NCI-H2171 (cell line): ENCODE data around the gene LRP1.
A peak's percentile ranks its signal among the peaks of the same experiment; 100 is the strongest.

Experiments used
- DNase-seq: peaks from one replicate; lab custom pipeline; 2025; lab: John Stamatoyannopoulos, UW

Gene LRP1

DNA sequence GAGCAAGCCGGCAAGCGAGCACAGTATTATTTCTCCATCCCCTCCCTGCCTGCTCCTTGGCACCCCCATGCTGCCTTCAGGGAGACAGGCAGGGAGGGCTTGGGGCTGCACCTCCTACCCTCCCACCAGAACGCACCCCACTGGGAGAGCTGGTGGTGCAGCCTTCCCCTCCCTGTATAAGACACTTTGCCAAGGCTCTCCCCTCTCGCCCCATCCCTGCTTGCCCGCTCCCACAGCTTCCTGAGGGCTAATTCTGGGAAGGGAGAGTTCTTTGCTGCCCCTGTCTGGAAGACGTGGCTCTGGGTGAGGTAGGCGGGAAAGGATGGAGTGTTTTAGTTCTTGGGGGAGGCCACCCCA lies 84.4 kb downstream of the LRP1 start:
- DNase-seq, result no peak

DNA sequence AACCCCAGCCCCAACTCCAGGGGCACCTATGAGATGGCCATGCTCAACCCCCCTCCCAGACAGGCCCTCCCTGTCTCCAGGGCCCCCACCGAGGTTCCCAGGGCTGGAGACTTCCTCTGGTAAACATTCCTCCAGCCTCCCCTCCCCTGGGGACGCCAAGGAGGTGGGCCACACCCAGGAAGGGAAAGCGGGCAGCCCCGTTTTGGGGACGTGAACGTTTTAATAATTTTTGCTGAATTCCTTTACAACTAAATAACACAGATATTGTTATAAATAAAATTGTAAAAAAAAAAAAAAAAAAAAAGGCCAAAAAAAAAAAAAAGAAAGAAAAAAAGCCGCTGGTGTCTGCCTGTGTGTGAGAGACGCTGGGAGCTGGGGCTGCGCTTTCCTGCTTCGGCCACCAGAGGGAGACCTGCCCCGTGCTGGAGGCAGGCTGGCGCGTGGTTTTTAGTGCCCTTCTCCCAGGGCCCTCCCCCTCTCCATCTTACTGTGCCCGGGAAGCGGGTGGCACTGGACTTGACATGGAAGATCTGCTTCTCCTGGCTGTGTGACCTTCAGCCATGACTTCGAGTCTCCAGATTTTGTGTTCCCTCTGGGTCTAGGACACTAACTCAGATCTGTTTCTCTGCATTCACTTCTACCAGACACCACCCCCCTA lies 84.9 kb downstream of the LRP1 start:
- peak; percentile 84 for DNase-seq

DNA sequence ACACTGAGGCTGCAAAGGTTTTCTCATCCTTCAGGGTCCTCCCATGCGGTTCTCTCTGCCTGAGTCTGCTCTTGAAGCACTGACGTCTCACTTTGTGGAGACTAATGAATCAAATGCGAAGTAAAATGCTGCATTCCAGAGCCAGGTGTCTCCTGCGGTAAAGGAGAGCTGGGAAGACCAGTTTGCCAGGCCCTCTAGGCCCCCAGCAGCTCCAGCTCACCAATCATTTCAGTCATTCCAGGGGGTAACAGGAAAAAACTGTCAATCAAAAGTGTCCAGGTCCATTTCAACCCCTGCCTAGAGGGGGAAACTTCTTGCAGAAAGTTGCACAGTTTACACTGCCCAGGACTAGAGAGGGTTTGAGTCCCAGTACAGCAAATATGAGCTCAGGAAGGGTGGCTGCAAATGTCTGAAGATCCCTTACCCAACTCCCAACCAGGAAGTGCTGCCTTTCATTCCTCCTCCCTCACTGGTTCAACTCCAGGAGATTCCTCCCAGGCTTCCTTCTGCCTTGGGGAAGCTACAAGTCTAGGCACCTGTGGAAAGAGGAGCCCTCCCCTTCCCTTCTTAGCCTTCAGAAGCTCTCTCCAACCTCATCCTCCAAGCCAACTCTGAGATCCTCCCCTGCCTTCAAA lies 85.6 kb downstream of the LRP1 start:
- DNase-seq, result no peak

DNA sequence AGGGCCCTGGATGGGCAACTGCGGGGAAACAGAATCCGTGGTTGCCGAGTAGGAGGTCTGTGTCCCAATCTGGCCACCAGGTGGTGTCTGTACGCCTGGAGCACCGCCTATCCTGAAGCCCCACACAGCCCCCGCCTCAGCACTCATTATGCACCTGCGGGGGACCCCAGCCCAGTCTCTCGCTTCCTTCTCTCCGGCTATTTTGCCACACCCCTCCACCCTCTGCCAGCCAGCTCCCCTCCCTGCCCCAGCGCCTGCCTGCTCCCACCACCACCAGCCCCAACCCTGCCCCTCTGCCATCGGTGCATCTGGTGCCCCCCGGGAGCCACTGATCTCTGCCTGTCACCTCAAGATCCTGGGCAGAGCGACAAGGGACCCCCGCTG lies 86.1 kb downstream of the LRP1 start:
- DNase-seq, result peak; percentile 62

DNA sequence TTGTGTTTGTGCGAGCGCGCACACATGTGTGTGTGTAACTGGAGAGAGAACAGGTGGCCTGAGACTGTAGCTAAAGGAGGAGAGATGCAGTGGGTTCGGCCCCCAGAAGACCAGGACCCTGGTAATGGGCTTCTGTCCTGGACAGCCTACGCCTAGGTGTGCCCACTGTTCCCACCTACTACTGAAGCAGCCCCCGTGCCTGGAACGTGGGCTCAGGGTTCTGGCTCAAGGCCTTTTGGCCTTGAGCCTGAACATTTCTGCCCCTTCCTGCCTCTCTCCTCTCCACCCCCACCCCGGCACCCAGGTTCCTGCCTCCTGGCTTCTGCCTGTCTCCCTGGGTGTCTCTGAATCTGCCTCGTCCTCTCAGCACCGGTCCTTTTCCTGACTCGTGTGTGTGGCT lies 86.8 kb downstream of the LRP1 start:
- DNase-seq, result no peak

DNA sequence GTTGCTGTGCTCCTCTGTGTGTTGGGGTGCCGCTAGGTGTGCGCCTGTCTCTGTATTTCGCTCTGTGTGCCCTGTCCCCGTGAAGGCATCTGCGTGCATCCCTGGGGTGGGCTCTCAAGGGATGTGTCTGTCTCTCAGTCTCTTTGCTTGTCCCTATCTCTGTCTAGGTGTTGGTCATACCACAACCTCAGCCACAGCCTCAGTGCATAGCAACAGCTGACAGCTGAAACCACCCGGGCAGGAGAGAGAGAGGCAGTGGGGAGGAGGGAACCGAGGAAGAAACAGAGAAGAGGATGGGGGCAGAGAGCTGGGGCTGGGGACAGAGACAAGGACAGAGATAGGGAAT lies 87.4 kb downstream of the LRP1 start:
- DNase-seq, result no peak

DNA sequence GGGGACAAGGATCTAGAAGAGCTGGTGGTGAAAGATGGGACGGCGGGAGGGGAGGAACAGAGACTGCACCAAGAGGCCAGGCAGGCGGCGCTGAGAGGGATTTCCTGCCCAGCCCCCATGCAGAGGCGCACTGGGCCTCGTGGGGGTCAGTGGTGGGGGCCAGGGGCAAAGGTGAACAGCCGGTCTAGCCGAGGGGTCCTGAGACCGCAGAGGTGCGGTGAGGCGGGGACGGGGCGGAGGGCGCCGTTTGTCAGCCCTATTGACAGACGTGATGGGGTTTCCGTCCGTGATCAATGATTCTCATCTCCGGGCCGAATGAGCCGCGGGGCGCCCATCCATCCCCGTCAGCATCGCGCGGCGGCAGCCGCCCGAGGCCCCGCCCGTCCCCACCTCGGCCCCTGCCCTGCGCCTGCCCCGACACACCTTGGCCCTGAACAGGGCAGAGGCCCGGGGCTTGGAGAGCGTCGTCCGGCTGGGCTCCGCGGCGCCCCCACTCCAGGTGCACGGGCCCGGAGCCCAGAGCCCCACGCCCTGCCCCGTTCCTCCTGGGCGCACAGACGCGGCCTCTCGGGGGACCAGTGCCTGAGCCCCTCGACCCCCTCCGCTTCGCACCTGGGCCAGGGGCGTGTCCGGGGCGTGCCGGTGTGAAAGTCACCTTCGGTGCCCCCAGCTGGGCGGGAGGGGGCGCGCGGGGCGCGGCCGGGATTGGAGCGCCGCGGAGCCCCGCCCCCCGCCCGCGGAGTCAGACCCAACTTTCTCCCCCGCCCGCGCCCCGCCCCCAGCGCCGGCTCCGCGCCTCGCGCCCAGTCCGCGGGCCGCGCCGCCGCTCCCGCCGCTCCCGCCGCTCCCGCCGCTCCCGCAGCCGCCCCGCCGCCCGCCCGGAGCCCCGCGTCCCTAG lies 88.0 kb downstream of the LRP1 start, which contains the start of gene NXPH4:
Gene NXPH4, plus strand, starts transcription at position 781 of the 898 bp plus-strand sequence. CDS start 176 bp downstream, outside the sequence.
- peak; percentile 75 for DNase-seq

DNA sequence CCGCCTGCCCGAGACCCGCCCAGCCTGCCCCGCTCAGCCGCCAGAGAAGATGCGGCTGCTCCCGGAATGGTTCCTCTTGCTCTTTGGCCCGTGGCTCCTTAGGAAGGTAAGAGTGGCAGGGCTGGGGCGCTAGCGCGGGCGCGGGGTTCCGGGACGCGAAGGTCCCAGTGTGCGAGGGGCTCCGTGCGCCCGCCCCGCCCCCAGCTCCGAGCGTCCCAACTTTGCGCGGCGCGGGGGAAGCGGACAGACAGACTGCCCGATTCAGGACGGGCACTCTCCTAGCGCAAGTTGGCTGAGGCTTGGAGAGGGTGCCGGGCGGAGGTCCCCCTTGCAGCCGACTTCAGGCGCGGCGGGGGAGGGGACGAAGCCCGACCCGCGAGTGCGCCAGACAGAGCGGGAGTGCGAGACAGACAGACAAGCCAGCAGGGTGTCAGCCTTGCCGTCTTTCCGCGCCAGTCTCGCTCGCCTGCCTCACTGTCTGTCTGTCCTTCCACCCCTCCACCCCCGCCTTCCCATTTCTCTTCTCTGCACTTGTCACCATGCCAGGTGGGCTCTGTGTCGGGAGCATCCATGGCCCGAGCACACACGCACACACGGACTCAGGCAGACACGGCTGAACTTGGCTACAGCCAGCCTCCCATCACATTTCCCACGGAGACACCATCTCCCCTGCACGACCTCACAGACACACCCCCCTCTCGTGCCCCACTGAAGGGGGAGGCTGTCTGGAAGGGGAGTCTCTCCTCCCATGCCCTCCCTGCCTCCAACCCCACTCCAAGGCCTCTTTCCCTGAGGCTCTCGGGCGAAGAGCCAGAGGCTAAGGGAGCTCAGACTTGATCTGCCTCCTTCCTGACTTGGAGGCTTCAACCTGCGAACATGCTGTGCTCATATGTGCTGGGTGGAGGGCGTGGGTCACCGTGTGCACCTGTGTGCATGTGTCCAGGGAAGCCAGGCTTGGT lies 88.9 kb downstream of the LRP1 start:
- DNase-seq, result peak; percentile 15

DNA sequence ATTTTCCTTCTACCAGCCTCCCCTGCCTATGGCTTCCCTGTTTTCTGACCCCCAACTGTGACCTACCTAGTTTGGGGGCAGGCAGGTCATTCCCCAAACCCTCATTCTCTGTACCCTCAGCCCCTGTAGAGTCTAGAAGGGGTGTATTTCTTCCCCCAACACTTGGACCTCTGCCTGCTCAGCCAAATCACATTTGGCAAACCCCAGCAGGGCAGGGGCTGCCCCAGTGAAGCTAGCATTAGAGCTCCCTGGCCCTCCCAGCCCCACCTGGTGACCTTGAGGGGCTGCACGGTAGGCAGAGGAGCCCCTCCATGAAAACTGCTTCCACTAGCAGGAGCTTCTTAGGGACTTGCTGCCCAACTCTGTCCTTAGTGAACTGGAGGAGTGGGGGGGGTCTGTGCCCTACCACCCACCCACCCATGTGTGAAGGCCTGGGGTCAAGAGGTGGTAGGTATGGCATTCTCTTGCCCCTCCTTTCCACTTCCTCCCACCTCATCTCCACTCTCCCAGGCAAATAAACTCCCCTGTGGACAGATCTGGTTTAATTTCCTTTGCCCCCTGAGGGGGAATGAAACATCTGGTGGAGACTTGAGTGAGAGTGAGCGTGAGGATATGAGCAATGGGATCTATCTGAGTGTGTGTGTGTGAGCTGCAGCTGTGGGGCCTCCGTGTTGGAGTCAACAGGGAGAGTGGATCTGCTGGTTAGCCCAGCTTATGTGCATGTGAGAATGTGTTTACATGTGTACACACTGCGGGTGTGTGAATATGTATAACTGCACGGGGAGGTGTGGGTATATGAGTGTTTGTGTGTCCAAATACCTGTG lies 90.0 kb downstream of the LRP1 start:
- DNase-seq, result no peak

DNA sequence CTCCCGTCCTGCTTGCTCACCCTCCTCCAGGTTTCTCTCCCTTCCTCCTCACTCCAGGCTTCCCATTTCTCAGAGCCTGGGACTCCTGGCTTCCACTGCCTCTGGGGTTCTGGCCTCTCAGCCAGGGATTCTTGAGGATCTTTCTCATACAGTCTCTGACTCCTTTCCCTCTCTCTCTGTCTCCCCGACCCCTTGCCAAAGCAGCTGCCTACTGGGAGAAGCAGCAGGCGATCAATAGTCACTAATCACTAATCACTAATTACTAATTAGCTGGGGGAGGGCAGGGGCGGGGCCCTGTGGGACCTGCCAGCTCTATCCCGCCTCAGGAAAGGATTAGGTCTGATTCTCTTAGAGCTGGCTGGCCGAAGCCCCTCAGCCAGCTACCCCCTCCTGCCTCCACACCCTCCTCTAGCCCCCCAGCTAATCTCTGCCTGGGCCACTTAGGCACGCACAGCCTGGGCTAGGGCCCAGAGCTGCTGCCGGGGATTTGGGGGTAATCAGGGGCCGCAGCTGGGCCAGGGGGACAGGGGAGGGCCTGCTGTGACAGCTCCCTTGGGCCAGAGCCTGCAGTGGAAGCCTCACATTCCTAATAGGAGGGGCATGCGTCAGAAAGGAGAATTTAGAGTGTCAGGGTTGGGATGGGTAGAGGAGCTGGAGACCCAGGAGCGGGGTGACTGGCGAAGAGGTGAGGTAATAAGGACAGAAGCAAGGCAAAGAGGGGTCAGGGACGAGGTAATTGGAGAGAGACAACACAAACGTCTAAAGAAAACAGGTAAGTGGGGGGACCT lies 91.1 kb downstream of the LRP1 start:
- DNase-seq, result no peak

DNA sequence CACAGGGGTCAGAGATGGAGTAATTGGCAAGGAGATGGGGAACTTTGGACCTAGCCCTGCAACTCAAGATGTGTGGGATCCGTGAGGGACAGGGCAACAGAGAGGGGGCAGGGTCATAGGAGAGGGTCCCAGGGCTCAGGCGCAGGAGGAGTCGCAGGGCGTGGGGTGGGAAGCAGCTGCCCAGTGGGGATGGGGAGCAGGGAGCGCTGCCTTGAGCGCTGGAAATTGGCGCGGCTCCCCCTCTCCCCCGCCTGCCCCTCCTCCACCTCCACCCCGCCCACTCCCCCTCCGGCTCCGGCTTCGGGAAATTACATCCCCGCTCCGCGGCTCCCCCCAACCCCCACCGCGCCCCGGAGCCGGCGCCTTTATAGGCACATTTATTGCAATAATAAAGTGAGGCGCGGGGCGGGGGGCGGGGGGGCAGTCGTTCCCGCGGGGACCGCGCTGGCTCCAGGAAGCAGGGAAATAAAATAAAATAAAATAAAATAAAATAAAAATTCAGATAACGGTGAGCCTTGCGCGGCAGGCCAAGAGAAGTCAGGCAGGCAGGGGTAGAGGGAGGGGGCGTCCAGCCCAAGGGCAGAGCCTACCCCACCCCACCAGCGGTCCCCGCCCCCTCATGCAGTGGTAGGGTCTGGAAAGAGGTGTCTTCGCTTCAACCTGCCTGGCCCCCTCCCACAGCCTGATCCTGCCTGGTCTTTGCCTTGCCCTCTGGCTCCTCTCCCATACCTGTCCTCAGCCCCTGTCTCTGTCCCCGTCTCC lies 91.9 kb downstream of the LRP1 start:
- DNase-seq, result no peak

DNA sequence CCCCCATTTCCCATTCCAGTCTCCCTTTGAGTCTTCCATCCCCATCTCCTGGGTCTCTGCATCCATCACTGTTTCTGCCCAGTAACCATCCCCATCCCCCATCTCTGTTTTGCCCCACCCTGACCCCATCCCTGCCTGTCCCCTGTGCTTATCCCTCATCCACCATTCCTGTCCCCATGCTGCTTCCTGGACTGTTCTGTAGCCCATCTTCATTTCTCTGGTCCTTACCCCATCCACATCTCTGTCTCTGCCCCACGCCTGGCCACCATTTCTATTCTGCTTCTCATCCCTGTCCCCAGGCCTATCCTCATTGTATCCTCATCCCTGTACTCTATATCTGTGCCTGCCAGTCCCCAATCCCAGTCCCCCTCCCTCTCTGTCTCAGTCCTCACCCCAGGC lies 92.5 kb downstream of the LRP1 start:
- DNase-seq, result no peak

DNA sequence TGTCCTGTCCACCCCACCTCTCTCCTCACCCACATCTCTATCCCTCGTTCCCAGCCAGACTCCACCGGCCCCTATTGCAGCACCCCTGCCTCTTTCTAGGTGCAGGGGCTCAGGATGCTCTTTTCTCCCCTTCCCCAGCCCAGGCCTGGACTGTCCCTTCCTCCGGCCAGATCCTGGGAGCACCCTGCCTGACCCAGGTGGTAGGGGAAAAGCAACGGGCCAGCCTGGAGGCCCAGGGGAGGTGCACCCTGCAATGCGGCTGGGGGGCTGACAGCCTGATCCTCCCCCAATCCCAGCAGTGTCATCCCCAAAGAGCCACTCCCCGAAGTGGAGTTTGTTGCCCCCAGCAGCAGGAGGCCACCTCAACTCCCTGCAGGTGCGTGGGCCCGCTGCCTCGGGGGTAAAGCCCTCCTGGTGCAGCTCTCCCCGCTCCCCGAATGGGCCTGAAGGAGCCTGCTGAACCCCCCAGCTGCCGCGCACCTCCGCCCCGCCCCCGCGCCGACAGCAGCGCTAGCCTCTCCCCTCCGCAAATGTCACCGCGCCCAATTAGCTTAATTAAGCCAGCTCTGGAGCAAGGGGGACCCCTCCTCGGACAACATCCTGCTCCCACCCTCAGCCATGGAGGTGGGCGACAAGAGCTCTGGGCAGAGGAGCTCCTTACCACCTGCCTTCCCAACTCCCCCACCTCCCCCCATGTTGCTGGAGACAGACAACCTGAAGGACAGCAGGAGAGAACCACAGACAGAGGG lies 93.1 kb downstream of the LRP1 start:
- no peak for DNase-seq

DNA sequence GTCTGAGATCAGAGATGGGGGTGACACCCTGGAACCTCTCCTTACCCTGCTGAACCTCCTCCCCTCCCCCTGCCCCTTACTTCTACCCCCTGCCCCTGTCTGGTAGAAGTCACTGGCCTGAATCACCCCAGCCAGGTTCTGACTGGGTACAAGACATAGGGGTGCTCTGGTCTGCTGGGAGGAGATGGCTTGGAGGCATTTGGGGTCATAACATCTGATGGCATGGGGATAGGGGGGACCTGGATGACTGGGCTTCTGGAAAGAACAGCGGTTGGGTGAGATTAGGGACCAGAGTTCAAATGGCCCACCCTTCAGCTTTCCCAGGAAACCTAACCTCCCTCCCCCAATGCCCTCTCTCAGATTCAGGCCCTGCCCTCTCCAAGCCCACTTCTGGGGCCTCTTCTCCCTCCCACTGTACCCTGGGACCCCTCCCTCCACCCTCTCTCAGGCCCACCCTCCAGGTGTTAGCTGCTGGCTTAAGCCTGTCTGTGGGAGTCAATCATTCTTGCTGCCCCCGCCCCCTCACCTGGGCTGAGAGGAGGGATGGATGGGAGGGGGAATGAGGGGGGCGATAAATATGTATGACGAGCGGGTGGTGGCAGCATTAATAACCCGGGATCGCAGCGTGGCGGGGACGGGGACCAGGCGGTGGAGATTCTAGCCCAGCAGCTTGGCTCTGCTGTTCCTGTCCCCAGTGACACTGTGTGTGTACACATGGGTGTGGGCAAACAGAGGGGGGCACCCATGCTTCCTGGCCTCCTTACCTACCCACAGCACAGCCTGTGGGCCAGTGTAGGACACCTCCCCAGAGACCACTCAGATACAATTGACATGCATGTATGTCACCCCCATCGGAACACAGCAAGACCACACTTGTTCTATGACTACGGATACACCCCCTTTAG lies 94.3 kb downstream of the LRP1 start:
- DNase-seq, result no peak

DNA sequence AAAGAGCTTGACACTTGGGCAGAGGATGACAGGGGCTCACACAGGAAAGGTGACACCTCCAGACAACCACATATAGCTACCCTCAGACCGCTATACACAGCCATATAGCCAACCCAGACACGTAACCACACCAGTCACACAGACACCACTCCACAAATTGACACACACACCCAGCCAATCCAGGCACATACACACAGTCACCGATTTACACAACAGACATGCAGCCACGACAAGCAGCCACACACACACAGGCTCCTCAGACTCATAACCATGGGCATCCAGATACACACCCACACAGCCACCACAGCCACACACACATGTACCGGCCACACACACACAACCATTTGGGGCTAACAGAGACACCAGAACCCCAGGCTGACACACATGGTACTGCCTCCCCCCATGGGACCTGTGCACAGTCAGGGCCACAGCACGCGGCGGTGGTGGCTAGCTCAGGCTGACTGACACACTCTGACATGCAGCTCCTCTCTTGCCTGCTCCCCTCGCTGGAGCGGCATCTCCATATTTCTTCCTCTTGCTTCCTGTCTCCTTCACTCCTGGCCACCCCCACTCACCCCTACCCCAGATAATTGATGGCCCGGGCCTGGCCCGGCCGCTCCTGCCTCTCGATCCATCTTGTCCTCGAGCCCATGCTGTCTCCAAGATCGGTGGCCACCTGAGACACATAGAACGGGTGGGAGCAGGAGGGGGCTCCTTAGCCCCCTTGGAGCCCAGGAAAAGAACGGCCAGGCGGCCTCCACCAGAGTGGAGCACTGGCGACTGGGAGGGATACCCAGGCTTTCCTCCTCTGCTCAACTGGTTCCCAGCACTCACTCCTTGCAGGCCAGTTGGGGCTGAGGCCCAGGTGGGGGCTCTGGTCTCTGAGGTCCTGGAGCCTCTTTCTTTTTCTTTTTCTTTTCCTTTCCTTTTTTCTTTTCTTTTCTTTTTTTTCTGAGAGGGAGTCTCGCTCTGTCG lies 95.2 kb downstream of the LRP1 start:
- DNase-seq, result no peak

DNA sequence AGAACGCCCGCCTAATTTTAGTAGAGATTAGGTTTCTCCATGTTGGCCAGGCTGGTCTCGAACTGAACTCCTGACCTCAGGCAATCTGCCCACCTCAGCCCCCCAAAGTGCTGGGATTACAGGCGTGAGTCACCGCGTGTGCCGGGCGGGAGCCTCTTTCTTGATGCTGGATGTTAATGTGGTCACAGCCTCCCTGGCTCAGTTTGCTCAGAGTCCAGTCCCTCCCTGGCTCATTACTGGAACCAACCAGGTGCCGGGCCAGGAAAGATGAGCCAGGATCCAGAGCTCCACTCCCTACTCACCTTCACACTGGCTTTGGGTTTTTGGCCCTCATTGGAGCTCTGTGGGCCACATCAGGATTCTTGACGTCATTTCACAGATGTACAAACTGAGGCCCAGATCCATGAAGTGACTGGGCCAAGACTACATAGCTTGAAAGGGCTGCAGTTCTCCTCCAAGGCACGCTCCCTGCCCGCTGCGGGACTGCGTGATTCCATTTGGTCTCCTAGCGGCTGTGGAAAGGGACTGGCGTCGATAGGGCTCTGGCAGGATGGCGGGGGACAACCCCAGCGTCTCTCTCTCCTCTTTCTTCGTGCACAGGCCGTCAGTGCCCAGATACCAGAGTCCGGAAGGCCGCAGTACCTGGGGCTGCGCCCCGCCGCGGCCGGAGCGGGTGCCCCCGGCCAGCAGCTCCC lies 96.1 kb downstream of the LRP1 start:
- no peak for DNase-seq
